Epidermal melanocyte (primary cell): ENCODE data around the gene FOXP1.

Experiments used
- DNase-seq: peaks from one replicate; pipeline ENCODE4 v3.0.0; 2011; ENCODE audit warnings: low spot score; ENCODE audit not compliant: insufficient read length

Gene FOXP1

DNA sequence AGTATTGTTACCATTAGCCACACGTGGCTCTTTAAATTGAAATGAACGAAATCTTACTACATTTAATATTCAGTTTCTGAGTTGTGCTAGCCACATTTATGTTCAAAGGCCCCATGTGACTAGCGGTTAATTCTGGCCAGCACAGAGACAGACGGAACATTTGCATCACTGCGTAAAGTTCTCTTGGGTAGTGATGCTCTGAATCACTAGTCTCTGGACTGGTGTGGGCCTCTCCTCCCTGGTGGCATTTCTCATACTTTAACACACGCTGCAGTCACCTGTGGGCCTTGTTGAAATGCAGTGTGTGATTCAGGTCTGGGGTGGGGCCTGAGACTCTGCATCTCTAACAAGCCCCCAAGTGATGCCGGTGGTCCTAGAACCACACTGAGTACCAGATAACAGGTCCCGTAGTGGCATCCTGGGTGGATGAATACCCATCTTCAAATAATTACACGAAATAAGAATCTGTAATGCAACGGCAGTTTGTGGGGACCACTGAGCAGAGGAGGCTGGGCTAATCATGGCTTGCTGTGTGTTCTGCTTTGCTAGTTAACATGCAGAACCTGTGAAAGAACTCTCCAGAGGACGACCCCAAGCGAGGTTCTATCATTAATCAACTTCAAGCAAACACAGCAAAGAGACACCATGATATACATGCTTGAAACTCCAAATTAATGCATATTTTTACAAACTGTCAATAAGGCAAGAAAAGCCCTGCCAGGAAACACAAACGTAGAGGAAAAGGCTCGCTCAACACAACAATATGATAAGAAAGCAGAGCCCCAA lies 623.8 kb downstream of the FOXP1 start:
- no peak for DNase-seq

- DNase-seq = no peak
Measured at GRCh38 chr3:70952033-70952747, 631.3 kb downstream of the FOXP1 start.

GRCh38 chr3:70951316-70951715 lies 632.2 kb downstream of the FOXP1 start:
- no peak for DNase-seq

- no peak for DNase-seq
Measured at GRCh38 chr3:70947579-70947978, 635.9 kb downstream of the FOXP1 start.

DNA sequence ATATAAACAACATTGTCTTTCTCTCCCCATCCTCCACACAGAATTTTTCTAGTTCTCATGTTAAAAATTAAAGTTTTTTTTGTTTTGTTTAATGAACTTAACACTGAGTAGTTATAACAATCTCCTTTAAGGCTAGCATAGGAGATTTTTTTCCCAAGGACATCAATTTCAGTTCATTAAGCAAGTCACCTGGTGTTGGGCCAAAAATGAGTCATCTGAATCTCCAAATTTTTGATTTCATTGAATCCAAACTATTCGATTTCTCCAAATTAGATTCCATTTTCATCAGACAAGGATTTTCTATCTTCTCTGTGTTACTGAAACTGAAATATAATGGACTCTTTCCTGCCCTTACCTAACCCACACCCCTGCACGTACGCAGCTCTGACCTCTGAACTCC lies 639.6 kb downstream of the FOXP1 start:
- no peak for DNase-seq

DNA sequence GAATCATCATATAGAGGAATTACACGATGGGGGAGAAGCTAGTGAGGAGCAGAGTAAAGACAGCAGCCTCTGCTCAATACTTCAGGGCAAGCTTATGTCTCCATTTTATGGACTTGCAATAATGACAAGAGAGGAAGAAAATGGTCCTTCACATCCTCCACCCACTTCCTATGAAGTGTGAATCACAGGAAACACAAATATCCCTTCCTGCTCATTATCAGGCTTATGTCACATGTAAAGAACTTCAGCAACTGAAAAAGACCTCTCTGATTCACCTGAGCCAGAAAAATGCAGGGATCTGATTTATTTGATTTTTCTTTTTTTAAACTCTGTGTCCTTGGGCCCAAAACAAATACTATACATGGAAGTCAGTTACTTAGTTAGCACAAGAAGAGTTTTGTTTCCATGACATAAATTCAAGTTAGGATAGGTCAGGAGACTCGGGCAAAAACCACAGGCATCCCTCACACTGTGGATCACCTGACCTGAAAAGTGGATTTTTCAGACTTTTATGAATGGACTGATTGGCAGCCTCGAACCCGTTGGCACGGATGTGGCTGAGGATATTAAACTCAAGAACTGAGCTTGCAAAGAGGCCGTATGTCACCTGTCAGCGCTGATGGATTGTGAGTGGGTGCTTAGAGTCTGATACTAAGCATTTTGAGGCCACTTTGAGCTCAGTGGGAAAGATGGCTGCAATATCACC lies 650.3 kb downstream of the FOXP1 start:
- DNase-seq = no peak

- DNase-seq = no peak
Measured at GRCh38 chr3:70930066-70930465, 653.5 kb downstream of the FOXP1 start.

DNA sequence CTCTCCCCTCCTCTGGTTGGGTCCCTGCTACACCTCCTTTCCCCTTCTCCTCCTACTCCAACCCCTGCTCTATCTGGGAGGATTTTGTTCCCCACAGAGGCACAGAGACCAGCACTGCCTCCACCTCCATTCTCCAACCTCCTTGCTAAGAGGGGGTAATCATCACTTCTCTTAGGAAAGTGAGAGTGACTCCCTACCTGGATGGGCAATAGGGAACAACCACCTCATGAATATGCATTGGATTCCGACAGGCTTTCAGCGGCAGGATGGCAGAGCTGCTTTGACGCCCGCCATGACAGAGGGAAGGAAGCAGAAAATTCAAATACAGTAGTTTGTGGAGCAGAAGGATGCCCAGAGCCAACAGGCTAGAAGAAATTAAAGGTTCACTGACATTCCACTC lies 656.3 kb downstream of the FOXP1 start:
- DNase-seq = no peak

DNA sequence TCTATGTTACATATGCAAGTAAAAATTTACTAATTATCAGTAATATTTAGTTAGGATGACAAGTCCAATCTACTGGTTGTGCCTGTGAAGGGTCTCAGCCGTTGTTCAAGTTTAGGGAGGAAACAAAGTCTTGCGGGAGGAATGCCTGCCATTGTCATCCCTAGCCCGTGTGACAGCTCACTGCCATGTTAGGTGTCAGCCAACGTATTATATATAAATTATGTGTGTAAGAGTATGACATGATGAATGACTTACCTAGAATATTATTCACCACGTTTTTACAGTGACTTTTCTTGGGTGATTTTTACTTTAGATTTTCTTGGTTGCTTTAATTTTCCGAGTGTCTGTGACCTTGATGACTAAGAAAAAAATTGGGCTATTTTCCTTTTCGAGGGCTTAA lies 656.7 kb downstream of the FOXP1 start:
- no peak for DNase-seq

DNA sequence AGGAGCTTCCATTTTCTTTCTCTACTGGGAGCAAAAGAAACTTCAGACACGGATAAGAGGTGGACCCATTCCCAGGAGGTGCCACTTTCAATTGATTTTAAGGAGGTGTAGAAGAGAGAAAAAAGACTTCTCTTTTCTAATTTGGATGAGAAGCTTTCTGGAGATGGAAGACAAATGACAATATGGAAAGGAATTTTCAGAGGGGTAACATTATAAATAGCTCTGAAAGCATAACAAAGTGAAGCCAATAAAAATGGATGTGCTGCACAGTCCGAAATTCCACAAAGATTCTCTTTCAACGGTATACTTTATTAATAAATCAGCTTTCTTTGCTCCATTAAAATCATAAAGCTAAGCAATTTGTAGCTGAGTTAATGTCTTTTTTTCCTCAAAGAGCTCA lies 663.9 kb downstream of the FOXP1 start:
- no peak for DNase-seq

DNA sequence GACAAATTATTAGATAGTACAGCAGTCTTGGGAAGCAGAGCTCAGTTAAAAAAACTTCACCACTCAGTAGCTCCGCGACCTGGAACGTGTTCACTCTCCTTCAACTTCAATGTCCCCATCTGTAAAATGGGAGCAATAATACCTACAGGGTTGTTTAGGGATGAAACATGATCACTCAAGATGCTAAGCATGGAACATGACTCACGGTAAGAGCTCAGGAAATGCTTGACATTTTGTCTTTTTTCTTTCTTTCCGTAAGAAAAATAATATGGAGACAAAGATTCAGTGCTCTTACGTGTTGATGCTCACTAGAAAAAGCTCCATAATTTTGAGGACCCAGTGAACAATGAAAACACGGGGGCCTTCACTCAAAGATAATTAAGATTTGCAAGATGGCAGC lies 664.4 kb downstream of the FOXP1 start:
- no peak for DNase-seq

- no peak for DNase-seq
Measured at GRCh38 chr3:70916375-70917055, 667.0 kb downstream of the FOXP1 start.

DNA sequence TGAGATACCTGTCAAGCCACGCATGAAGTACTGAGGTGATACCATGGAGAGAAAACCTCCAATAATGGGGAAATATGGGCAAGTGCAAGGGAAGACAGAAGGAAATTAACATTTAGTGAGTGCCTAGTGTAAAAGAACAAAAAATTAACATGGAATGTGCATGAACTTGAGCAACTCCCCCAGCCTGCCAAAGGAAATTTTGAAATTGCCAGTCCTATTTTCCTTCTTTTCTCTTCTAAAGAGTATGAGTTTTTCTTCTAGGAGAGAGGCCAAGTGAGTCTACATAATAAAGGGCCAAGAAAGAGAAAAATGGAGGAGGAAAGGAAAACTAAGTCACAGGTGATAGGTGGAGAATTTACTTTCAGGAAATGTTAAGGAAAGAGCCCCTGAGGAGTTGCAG lies 668.7 kb downstream of the FOXP1 start:
- DNase-seq = no peak

DNA sequence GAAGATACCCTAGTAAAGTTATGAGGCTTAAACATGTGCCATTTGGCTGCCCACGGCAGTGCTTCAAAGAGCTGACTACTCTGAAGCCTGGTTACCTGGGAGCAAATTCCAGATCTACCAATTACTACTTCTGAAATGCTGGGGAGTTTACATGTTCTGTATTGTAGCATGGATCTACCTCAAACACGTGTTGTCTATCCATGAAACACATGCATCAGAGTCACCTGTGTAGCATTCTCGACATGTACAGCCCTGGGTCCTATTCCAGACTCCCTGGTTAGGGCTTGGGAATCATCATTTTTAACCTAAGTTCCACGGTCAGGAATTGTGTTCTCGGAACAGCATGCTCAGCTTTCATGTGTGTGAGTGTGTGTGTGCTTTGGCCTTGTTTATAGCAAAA lies 671.8 kb downstream of the FOXP1 start:
- no peak for DNase-seq

GRCh38 chr3:70905491-70905890 lies 678.0 kb downstream of the FOXP1 start:
- DNase-seq = no peak
